SH-SY5Y (cell line): Measurements from ENCODE around the gene RPLP2.

Experiments
- GATA2 ChIP-seq: IDR thresholded peaks from 2 replicates; pipeline ENCODE4 v1.6.1; 2011; ENCODE audit warnings: mild to moderate bottlenecking, low read depth, low read length
- GATA3 ChIP-seq: IDR thresholded peaks from 2 replicates; pipeline ENCODE4 v1.6.1; 2011; ENCODE audit warnings: low read depth, mild to moderate bottlenecking, low read length, moderate library complexity

Gene RPLP2

DNA sequence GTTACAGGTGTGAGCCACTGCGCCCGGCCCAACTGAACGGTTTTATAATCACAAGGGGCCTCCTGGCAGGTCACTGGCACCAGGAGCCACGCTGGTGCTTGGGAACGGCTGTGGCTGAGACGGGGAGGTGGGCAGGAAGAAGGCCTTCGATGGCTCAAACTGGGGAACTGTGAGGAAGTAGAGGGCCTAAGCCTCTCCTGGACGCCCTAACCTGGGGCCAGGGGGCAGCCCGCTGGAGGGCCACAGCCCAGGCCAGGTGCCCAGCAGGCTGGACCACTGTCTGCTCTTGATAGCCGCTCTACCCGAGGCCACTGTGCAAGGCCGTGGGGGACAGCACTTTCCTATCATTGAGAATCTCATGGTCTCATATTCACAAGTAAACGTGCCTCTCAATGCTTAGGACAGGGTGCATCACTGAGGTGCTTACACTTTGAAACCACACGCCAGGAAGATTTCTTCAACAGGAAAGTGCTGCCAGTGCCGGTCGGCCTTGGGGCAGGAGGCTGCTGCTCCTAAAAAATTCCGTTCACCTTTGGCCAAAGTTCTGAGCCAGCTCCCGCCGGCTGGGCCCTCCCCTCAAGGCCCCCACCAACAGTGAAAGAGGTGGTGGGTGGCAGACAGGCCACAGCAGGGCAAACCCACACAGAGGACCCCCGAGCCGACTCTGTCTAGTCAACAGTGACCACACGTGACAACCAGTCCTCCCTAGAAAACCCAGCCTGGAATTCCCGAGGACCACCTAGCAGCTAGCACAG, 39.7 kb upstream of the RPLP2 start:
- TF ChIP-seq GATA3 (no peak), GATA2 (no peak)

DNA sequence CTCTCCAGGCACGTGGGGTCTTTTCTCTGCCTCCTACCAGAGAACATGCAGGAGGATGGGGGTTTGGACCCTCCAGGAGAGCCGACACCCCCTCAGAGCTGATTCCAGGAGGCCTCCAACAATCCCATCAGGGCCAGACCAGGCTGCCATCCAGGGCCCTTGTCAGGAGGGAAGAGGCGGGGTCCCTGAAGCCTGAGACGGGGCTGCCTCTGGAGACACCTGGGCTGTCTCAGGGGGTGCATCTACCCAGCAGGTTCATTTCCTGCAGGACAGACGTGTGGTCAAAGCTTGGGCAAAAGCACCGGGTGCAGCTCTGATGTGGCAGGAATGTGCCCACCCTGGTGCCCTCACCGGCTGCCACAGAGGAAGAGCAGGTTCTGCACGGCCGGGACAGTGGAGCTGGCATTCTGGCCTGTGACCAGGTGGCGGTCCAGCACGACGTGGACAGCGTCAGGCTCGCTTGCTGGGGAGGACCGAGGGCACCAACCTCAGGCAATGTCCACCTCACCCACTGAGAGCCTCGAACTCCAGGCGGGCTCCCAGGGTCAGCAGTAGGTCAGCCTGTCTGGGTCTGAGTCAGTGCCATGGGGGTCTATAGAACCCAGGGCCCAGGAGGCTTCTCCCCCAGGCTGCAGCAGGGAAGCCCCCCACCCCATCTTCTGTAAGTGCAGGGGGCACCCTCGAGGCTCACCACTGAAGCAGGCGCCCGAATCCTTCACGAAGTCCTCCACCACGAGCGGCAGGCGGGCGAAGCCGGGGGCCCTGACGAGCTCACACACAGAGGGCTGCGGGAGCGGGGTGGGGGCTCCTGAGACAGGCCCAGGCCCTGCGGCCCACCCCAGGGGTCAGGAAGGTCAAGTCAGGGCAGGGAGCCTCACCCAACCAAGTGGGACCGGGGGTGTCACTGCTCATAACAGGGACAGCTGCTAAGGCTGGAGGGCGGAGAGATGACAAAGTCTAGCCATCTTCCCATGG, 38.8 kb upstream of the RPLP2 start:
- TF ChIP-seq GATA2, result no peak
- TF ChIP-seq GATA3, result no peak

DNA sequence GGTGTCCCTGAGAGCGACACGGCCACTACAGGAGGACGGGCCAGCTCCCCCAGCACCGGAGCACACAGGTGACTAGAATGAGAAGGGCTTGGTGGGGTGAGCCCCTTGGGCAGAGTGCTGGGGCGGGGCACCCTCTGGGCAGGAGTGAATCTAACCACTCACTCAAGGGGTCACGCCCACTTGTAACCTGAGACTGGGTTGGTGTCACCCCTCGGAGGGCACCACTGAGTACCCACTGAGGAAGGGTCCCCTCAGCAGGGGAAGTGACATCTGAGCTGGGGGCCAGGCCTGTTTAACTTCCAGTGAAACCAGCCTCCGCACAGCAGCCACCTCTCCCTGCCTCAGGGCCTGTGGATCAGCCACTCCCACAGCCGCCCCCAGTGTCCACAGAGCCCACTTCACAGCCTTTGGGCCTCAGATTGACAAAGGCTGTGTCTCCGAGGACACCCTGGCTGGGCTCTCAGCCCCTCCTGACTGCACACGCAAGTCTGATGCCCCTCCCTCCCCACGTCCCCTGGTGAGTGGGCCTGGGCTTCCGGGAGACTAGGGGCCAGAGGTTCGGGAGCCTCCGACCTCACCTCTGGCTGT, 38.1 kb upstream of the RPLP2 start:
- TF ChIP-seq GATA2, result no peak
- TF ChIP-seq GATA3, result no peak

GRCh38 chr11:772429-773390, 37.1 kb upstream of the RPLP2 start:
- TF ChIP-seq GATA2 (no peak), GATA3 (no peak)

GRCh38 chr11:773425-773824, 36.3 kb upstream of the RPLP2 start:
- TF ChIP-seq GATA3 (no peak), GATA2 (no peak)

- TF ChIP-seq GATA2, result no peak
- TF ChIP-seq GATA3, result no peak
These were observed 35.9 kb upstream of the RPLP2 start for GRCh38 chr11:773830-774229.

DNA sequence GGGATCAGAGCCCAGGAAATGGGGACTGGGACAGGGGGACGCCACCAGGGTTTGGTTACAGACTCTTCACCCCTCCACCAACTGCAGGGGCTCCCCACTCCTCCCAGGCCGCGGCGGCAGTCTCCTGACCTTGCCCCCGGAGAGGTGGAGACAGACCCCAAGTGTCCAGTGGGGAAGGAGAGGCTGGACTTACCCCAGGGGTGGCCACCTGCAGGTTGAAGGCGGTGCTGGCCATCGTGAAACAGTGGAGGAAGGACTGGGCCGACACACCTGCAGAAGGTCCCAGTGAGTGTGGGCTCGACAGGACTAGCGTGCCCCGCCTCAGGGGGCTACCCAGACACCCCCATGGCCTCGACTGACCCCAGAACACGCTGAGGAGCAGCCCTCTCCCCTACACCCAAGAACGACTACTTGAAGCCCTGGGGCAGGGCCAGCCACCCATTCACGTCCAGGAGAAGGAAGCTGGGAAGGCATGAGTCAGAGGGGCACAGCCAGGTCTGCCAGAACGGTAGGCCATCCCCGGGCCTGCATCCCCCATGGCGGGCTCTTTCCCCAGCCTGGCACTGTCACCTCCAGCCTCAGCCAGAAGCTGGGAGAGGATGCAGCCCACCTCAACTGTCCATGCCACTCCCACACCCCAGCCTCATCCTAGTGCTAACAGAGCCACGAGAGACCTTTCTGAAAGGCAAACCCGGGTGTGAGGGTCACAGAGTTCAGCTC, 34.7 kb upstream of the RPLP2 start:
- TF ChIP-seq GATA2, result no peak

DNA sequence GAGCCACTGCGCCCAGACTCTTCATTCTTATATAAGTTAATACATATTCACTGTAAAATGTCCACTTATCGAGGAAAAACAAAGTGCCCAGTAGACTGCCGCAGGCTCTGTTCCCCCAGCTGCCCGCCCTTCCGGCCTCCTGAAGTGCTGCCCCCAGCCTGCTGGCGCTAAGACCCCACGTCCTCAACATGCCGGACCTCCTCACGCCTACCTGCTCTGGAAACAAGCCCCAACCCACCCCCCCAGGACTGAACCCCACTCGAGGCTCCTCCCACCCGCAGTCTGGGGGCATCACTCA, 33.6 kb upstream of the RPLP2 start:
- TF ChIP-seq GATA3, result no peak
- no peak for TF ChIP-seq GATA2

- TF ChIP-seq GATA2 (no peak), GATA3 (no peak)
These were observed 33.0 kb upstream of the RPLP2 start for GRCh38 chr11:776561-777287.

DNA sequence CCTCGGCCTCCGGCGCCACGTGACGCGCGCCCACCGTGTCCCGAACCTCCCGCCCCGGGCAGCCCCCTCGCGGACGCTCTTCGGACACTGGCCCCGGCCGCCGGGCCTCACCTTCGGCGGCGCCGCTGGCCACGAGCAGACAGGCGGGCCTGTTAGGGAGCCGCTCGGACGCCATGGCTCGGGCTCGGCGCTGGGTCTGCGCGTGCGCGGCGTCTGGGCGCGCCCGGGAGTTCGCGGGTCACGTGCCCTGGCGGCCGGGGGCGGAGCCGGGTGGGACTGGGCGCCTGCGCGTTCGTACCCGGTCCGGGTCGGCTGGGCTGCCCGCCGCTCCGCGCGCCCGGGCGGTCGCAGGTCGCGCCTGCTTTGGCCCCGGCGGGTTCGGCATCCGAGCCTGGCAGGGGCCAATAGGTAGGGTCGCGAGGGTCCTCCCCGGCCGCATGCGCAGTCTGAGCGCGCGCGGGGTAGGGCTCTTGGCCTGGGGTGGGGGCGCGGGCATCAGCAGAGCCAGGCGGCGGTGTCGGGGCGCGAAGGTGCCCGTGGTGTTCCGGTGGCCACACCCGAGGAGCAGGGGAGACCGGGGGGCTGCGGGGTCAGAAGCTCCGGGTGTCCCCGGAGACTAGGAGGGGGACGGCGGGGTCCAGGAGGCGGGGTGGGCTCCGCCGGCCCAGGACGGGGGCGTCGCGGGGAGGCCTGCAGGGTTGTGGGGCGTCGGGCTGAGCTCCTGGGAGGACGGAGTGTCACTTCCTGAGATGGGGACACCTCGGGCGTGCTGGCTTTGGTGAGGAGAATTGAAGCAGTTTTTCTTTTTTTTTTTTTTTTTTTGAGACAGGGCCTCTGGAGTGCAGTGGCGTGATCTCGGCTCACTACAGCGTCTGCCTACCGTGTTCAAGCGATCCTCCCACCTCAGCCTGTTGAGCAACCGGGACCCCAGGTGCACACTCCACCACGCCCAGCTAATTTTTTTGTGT, 32.2 kb upstream of the RPLP2 start, which contains the start of gene GATD1:
GATD1 (minus strand) TSS at position 200 of the 968 bp plus-strand sequence; CDS start at position 175, 25 bp downstream.
- TF ChIP-seq GATA2 (no peak), GATA3 (no peak)
